ENCODE measurements around the gene CCNA2.
A peak's percentile ranks its signal among the peaks of the same experiment; 100 is the strongest.

Gene CCNA2

DNA sequence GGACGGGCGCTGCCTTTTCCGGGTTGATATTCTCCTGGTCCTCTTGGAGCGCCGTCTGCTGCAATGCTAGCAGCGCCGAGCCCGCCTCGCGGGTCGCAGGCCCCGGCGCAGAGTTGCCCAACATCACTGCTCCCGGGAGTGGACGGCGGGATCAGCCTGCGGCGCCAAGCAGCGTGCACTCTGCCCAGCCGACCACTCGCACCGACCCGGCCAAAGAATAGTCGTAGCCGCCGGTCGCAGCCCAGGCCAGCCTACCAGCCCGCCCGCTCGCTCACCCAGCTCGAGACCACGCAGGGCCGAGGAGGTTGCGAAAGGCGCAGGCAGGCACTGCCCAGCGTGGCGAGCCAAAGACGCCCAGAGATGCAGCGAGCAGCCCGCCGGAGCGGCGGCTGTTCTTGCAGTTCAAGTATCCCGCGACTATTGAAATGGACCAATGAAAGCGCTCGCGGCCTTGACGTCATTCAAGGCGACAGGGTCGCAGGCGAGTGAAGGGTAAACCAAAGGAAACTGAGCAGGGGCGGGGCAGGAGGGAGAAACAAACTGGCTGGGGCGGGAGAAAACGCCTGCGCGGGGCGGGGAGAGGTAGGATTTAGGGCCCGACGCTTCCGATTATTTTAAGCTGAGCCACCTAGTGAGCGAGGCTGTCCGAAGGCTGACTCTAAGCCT, at the start of gene CCNA2:
CCNA2 (minus strand) TSS at position 379 of the 666 bp plus-strand sequence; CDS start at position 124, 255 bp downstream.
- DNase-seq, result peak; percentile 98

- DNase-seq, result peak; percentile 99
Measured at GRCh38 chr4:121869841-121870822, 46.4 kb upstream of the CCNA2 start, which contains the start of gene BBS7. TSS of gene BBS7 (minus strand) at chr4:121870474. CDS start at chr4:121870313, 161 bp downstream.

- no peak for DNase-seq
Measured at GRCh38 chr4:121863799-121864198, 40.1 kb upstream of the CCNA2 start.

DNA sequence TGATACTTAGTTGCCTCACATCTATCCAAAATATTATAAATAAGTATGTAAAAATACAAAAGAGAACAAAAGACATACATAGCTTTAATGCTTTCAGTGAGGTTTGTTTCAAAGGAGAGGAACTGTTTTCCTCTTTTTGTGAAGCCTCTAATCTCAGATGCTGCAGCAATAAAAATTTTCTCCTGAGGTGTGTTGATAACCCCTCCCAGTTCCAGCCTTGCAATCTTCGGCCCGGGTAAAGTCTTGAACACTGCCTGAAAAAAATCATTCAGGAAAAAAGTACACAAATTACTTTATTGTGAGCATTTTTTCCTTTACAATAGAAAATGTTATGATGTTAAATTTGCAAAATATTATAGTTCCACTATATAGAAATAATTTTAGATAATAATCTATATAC, 37.7 kb upstream of the CCNA2 start:
- no peak for DNase-seq

DNA sequence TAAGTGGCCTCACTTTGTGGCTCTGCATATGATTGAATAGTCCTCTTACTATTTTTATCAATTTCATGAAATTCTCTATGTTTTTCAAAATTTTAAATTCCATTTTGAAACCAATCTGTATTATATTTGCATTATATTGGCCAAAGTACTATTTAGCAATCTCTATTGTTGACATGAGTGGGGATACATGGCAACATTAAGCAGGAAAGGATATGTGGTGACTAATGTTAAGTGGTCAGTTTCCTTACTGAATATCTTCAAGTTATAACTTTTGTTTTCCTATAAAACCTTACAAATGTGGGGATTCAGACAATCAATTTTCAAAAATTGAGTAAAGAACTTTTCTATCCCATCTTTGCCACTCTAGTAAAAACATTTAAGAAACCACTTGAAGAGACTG, 36.4 kb upstream of the CCNA2 start:
- DNase-seq, result no peak

DNA sequence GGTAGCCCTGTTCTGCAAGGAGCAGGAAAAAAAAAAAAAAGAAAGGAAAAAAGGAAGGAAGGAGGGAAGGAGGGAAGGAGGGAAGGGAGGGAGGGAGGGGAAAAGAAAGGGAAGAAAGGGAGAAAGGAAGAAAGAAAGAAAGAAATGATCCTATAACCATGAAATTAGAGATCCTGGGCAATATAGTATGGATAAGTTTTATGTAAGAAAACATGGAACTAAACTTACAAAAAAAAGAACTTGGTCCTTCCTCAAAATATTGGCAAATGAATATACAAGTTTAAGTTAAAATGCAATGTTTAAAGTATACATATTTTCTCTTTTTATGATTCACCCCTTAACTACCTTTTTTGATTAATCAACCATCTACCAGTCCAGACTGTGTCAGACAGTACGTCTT, 27.7 kb upstream of the CCNA2 start:
- DNase-seq, result no peak

- DNase-seq, result no peak
Measured at GRCh38 chr4:121846662-121847061, 23.0 kb upstream of the CCNA2 start.

DNA sequence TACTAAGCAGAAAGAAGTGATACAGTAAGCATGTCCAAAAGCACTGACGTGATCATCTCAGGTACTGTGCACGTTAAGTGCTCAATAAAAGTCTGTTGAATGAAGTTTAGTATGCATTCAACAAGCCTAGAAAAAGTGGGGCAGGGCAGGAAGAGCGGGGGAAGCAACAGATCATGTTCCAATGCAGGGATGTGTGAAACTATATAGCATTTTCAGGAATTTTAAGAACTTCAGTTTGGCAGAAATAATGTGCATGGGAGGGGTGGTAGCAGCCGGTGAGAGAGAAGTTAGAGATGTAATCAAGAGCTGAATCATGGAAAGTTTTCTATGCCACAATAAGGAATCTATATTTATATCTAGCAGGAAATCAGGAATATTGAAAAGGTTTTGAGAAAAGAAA, 19.2 kb upstream of the CCNA2 start:
- no peak for DNase-seq

- DNase-seq, result no peak
Measured at GRCh38 chr4:121838136-121838535, 14.5 kb upstream of the CCNA2 start.

DNA sequence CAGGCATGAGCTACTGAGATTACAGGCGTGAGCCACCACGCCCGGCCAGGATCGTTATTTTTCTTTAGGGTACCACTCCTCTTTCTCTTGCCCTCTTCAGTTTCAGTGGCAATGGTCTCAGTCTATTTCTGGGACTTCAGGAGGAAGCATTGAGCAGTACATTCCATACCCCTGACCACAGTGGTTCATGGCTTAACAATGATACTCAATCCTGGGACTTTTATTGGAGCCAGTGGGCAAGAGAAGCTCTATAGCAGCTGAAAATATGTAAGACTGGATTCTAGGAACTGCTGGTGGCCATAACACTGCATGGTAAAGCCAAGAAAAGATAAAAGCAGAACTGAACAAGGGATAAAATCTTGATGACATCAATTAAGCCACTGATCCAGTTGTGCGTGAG, 5.8 kb upstream of the CCNA2 start:
- no peak for DNase-seq

- no peak for DNase-seq
Measured at GRCh38 chr4:121827853-121828252, 4.2 kb upstream of the CCNA2 start.

DNA sequence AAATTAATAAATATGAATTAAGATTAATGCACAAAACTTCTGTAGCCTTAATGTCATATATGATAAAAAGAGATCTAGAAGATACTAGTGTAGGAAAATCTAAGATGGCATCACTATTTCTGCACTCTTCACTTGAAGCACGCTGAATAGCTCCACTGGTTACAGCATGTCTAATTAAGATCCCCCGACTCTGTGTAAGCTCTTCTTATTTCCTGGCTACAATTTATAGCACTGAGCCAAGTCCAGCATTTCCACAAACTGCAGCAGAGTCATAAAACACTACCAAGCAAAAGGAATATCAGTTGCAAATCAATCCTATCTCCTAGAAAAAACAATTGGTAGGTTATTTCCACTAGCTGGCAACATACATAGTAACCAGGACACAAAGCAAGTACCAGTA, 1.3 kb upstream of the CCNA2 start:
- no peak for DNase-seq

DNA sequence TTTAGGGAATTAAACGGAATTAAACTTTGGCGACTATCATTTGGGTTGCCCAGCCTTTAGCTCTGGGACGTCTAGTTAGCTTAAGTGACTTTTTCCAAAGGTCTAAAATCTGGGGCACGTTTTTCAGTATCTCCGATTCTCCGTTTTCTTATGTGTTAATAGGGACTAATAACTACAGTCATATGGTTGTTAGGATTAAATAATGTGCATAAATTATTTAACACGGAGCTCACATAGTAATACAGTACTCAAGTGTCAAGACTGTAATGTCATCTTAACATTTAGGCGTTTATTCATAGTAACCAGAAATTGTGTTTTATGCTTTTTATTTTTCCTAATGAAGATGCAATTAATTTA, 466 bp upstream of the CCNA2 start:
- no peak for DNase-seq

DNA sequence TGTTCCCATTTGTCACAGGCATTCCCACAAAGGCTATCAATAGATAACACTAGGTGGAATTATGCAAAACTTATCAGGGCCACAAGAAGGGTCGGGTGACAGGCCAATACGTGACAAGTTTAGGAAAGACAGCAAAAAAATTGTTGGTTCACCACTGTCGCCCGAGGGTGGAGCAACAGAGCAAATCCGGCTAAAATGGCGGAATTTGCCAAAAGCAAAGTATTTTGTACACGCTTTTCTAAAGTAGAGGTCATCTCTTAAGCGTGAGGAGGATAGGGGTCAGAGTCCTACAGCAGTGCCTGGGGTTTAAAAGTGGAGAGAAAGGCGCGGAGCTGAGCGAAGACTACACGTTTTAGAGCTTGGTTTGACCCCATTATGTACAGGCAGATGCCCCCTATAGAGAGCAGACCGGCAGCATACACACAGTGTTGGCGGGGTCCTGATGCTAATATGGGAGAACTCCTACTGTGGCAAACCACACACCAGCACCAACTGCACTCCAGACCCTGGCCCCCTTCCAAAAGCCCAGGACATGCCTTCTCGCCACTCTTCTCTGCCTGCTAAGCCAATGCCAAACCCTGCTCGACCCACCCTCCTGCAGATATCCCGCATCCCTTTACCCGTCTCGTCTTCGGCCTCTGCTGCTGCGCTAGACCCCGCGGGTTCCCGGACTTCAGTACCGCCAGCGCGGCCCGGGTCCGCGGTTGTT, 733 bp downstream of the CCNA2 start:
- peak; percentile 50 for DNase-seq

- DNase-seq, result no peak
Measured at GRCh38 chr4:121822047-121822446, 1.6 kb downstream of the CCNA2 start.

- DNase-seq, result no peak
Measured at GRCh38 chr4:121819216-121819965, 4.3 kb downstream of the CCNA2 start.

DNA sequence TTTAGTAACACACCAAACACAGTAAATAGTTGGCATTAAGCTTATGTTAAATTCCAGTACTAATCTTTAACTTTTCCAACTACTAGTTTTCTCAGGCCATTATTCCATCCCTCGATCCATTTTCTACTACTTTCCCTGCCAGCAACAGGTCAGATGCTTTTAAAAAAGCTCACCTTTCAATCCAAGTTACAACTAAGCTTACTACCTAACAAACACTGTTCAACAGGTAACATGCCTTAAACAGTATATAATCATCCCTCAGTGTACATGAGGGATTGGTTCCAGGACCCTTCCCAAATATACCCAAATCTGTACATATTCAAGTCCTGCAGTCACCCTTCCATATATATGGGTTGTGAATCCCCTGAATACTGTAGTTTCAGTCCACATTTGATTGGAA, 5.5 kb downstream of the CCNA2 start:
- no peak for DNase-seq

DNA sequence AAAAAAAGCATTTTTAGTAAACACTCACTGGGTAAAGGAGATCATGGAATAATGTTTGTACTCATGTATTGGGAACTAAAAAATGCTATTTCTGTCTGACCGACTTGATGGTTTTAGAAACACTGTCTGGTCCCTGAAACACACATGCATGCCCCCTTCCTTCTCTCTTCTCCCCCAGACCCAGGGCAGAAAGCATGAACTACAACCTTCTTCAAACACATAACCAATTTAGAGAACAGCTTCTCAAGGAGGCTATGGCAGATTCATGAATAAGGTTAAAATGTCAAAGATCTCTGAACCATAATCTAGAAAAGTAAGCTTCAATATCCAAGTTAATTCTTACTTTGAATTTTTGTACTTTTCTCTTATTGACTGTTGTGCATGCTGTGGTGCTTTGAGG, 6.0 kb downstream of the CCNA2 start:
- DNase-seq, result no peak

DNA sequence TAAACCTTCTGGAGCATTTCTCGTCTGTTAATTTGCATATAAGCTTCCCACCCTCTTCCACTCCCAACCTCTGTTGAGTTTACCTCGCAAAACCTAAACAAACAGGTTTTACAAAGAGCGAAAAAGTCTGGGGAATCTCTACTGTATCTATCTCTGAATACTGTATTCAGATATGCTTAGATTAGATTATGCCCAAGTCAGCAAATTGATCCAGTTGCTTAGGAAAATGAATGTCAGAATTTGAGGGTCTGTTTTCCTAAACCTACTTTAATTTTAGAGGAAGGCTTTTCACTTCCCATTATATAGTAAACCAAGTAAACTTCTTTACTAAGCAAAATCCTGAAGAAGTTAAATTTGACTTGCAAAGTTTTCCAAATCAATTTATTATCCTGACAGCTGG, 6.7 kb downstream of the CCNA2 start:
- no peak for DNase-seq

DNA sequence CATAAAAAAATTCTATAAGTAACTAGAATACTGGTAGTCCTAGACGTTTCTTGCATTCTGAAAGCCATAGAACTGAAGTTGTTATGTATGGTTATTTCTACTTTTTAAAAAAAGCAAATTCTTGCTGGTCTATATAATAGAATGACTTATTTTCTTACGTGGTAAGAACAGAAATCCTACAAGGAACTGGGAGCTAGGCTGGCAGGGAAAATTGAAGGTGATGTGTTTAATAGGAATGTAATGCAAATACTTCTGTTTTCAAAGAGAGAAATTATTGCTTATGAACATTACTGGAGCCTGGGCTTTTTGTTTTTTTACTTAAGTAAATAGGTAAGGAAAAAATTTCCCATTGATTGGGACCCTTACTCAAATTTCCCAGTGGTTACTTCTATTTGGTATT, 8.9 kb downstream of the CCNA2 start:
- no peak for DNase-seq

GRCh38 chr4:121811122-121811521, 12.6 kb downstream of the CCNA2 start:
- DNase-seq, result no peak

DNA sequence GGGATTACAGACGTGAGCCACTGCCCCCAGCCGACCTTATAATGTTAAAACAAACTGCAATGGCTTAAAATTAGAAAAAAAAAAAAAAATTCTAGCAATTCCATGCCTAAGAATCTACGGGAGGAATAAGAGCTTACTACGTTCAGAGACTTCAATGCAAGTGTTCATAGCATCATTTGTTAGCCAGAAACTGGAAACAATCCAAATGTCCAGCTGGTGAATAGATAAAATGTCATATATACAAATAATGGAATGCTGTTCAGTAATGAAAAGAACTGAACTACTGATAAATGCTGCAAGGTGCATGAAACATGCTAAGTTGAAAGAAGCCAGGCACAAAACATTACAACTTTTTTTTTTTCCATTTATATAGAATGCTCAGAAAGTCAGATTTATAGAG, 17.3 kb downstream of the CCNA2 start:
- DNase-seq, result no peak

GRCh38 chr4:121801715-121802075, 22.0 kb downstream of the CCNA2 start:
- no peak for DNase-seq

All from stimulated activated CD8-positive, alpha-beta memory T cell treated with anti-CD3 and anti-CD28 coated beads, Interleukin-4, amount 100 ng/mL, for 48 hours (primary cell).